Hematopoietic multipotent progenitor cell (in vitro differentiated cells): ENCODE data around the gene PALLD. TPM values are rescaled to one million over a fixed set of nuclear protein-coding genes. Genes with fewer than 3 reads are reported as not detected.

Experiments used
- DNase-seq, 3 donors: peaks; one replicate each; pipeline ENCODE4 v3.0.0-alpha.2; 2011 to 2015; ENCODE audit warnings: low read depth in 2 of 3, low spot score in 2 of 3
- total RNA-seq: library from RNA; depleted of rRNA; stranded (reverse); fragments of >200 nt; gene quantifications from one replicate; pipeline ENCODE4 v1.2.3, GENCODE V29; 2012

PALLD gene
- total RNA-seq, 1 donor = 5.9 TPM

GRCh38 chr4:168585168-168586091 lies 88.6 kb downstream of the PALLD start:
- peak in 2 of 3 donors; percentile 34 to 62 for DNase-seq

- no peak for DNase-seq
These were observed 90.1 kb downstream of the PALLD start for GRCh38 chr4:168586926-168587325.

GRCh38 chr4:168587411-168588125 lies 90.7 kb downstream of the PALLD start:
- DNase-seq = no peak

GRCh38 chr4:168588916-168589531 lies 92.2 kb downstream of the PALLD start:
- DNase-seq = no peak

GRCh38 chr4:168592676-168593075 lies 95.8 kb downstream of the PALLD start:
- no peak for DNase-seq

- no peak for DNase-seq
These were observed 96.5 kb downstream of the PALLD start for GRCh38 chr4:168593399-168593798.

- no peak for DNase-seq
These were observed 97.3 kb downstream of the PALLD start for GRCh38 chr4:168594121-168594520.

GRCh38 chr4:168598191-168598590 lies 101.3 kb downstream of the PALLD start:
- DNase-seq = no peak

- DNase-seq = no peak
These were observed 104.1 kb downstream of the PALLD start for GRCh38 chr4:168600796-168601583.

GRCh38 chr4:168601899-168602298 lies 105.0 kb downstream of the PALLD start:
- DNase-seq = no peak

- DNase-seq = no peak
These were observed 107.9 kb downstream of the PALLD start for GRCh38 chr4:168604496-168605373.

GRCh38 chr4:168605411-168605810 lies 108.6 kb downstream of the PALLD start:
- no peak for DNase-seq

- DNase-seq = no peak
These were observed 110.4 kb downstream of the PALLD start for GRCh38 chr4:168607215-168607614.

GRCh38 chr4:168608771-168609170 lies 111.9 kb downstream of the PALLD start:
- DNase-seq = no peak

GRCh38 chr4:168609369-168609768 lies 112.5 kb downstream of the PALLD start:
- no peak for DNase-seq

GRCh38 chr4:168610911-168611530 lies 114.2 kb downstream of the PALLD start:
- DNase-seq = no peak

- DNase-seq = no peak
These were observed 115.7 kb downstream of the PALLD start for GRCh38 chr4:168612450-168613135.

- DNase-seq = no peak
These were observed 117.0 kb downstream of the PALLD start for GRCh38 chr4:168613869-168614268.
